ENCODE data around the gene TNNC2. TPM values are rescaled to one million over a fixed set of nuclear protein-coding genes. Genes with fewer than 3 reads are reported as not detected.
"Not testable (repeated sequence)": the region's sequence is repeated elsewhere in the genome, so short reads cannot be mapped to it uniquely, and the experiment has no call there.

TNNC2 gene
- total RNA-seq, 2 experiments from 2014 or later = not detected

DNA sequence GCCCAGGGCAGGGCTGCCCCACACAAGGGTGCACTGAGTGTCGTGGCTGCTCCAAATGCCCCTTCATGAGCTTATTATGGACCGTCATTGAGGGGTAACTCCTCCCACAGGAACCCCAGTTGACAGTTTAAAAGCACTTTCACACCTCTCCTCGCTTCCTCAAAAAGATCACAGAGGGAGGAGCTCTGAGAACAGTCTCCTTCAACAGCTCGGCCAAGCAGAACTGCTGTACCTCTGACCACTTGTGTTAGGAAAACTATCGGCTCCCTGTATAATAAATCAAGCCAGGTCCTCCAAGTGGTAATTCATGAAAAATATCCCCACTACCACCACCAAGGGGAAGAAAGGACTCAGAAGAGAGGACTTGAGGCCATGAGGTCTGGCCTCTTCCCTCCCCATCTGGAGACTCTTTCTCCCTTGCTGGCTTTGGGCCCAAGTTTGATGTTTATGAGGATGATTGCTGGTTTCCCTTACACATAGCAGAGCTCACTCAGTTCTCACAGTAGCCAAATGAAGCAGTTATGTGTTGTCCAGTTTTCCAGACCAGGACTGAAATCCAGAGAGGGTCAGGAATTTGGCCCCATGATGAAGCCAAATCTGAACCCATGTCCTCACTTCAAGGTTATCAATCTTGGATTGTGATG, 15.2 kb upstream of the TNNC2 start:
- peaks cover 2% of the 10 kb centered on the region for H3K36me3 Mint-ChIP-seq (ENCODE audit: low read depth)
- CTCF ChIA-PET = interaction anchor here (1.3 kb wide), 1 partner anchor 44 kb away, joined by 3 read pairs; no protein-coding TSS in a partner anchor
- no peak overlapping the region for H3K4me3 Mint-ChIP-seq
- H3K4me1 Mint-ChIP-seq (ENCODE audit: low read depth) = no peaks in the 10 kb centered on the region
- no peaks in the 10 kb centered on the region for H3K27me3 Mint-ChIP-seq (ENCODE audit: low read depth)
- intact Hi-C loops (cut with micrococcal nuclease) = no loop called here
- no peaks in the 10 kb centered on the region for H3K9me3 Mint-ChIP-seq
- DNase-seq = no peak
- no peak overlapping the region for H3K27ac Mint-ChIP-seq

DNA sequence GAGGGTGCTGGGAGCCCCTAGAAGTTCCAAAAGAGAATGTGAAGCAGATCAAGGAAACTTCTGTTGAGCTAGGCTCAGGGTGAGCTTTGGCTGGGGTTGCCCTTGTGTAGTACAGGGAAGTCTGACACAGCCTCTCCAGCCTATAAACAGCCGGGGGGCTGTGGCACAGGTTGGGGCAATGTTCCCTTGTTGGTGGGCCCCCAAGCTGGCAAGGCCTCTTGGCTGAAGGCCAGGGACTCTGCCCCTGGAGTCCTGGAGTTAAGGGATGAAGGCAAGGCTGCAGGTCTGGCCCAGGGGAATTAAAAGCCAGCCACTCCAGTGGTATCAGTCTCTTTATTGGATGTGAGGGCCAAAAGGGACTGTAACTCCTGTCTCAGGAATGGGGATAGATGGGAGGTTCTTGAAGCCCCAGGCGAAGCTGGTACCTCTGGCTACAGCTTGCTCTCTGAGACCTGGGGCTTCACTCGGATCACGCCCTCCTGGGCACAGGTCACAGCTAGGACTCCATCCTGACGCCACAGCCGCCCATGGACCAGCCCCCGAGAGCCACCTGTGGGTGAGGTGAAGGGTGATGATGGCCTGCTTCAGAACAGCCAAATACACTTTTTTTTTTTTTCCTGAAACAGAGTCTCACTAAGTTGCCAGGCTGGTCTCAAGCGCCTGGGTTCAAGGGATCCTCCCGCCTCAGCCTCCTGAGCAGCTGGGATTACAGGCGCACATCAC, 14.5 kb upstream of the TNNC2 start:
- Mint-ChIP-seq H3K4me3 (no peak overlapping the region), H3K36me3 (ENCODE audit: low read depth) (peaks cover 2% of the 10 kb centered on the region), H3K4me1 (ENCODE audit: low read depth) (no peaks in the 10 kb centered on the region), H3K27me3 (ENCODE audit: low read depth) (no peaks in the 10 kb centered on the region), H3K9me3 (no peaks in the 10 kb centered on the region), H3K27ac (no peak overlapping the region)
- no peak for DNase-seq
- CTCF ChIA-PET = interaction anchor here (1.3 kb wide), 1 partner anchor 43 kb away, joined by 3 read pairs; no protein-coding TSS in a partner anchor
- intact Hi-C loops (cut with micrococcal nuclease) = no loop called here

DNA sequence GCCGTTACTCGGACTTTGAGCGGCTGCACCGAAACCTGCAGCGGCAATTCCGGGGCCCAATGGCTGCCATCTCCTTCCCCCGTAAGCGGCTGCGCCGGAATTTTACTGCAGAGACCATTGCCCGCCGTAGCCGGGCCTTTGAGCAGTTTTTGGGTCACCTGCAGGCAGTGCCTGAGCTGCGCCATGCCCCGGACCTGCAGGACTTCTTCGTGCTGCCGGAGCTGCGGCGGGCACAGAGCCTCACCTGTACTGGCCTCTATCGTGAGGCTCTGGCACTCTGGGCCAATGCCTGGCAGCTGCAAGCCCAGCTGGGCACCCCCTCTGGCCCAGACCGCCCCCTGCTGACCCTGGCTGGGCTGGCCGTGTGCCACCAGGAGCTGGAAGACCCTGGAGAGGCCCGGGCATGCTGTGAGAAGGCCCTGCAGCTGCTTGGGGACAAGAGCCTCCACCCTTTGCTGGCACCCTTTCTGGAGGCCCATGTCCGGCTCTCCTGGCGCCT, 13.6 kb upstream of the TNNC2 start:
- H3K27ac Mint-ChIP-seq = no peak overlapping the region
- no peak overlapping the region for H3K4me3 Mint-ChIP-seq
- no peak for DNase-seq
- H3K36me3 Mint-ChIP-seq (ENCODE audit: low read depth) = no peaks in the 10 kb centered on the region
- intact Hi-C loops (cut with micrococcal nuclease) = no loop called here
- H3K27me3 Mint-ChIP-seq (ENCODE audit: low read depth) = no peaks in the 10 kb centered on the region
- H3K4me1 Mint-ChIP-seq (ENCODE audit: low read depth) = no peaks in the 10 kb centered on the region
- CTCF ChIA-PET = no interaction called here
- no peaks in the 10 kb centered on the region for H3K9me3 Mint-ChIP-seq

DNA sequence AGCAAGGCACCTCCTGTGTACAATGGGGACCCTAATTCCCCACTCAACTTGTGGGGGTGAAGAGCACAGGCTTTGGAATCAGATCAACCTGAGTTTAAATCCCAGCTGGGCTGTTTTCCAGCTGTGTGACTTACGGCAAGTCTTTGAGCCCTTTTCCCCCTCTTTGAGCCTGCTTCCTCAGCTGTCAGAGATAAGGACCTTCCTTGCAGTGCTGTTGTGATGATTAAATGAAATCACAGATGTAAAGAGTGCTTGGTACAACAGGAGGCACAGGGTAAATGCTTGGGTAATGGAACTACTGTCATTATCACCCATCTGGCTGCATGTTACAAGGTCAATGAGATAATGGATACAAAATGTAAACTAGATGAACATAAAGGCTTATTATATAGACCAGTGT, 9.7 kb upstream of the TNNC2 start:
- CTCF ChIA-PET = interaction anchor here (0.9 kb wide), 1 partner anchor 133 kb away, joined by 3 read pairs; no protein-coding TSS in a partner anchor

DNA sequence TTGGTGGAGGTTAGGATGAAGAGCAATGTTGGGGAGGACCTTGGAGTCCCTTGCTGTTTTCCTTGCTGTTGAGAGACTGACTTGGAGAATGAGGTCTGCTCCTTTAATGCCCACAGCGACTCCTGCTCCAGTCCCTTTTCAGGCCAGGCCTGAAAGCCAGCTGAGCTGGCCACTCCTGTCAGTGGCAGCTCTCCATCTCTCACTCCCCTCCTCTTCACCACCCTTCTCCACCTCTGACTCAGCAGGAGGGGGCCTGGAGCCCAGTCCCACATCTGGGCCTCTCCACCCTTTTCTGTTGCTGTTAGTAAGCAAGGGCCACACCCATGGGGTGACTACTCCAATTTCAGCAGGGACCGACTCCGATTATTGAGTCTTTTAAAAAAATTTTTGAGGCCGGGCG, 8.7 kb upstream of the TNNC2 start:
- H3K4me1 Mint-ChIP-seq (ENCODE audit: low read depth) = peaks cover 11% of the 10 kb centered on the region
- CTCF ChIA-PET = interaction anchor here (0.7 kb wide), 1 partner anchor 12 kb away, joined by 3 read pairs; no protein-coding TSS in a partner anchor
- DNase-seq = no peak
- no peaks in the 10 kb centered on the region for H3K27me3 Mint-ChIP-seq (ENCODE audit: low read depth)
- intact Hi-C loops (cut with micrococcal nuclease) = no loop called here
- peak overlapping the region; percentile 53 for H3K27ac Mint-ChIP-seq
- H3K4me3 Mint-ChIP-seq = no peak overlapping the region
- H3K36me3 Mint-ChIP-seq (ENCODE audit: low read depth) = no peaks in the 10 kb centered on the region
- H3K9me3 Mint-ChIP-seq = no peaks in the 10 kb centered on the region

More for the DNA sequence above, 9.7 kb upstream of the TNNC2 start:
- DNase-seq = no peak
- Mint-ChIP-seq H3K36me3 (ENCODE audit: low read depth) (no peaks in the 10 kb centered on the region), H3K4me3 (no peak overlapping the region), H3K9me3 (no peaks in the 10 kb centered on the region), H3K27ac (no peak overlapping the region), H3K4me1 (ENCODE audit: low read depth) (peaks cover 11% of the 10 kb centered on the region), H3K27me3 (ENCODE audit: low read depth) (no peaks in the 10 kb centered on the region)
- intact Hi-C loops (cut with micrococcal nuclease) = no loop called here

DNA sequence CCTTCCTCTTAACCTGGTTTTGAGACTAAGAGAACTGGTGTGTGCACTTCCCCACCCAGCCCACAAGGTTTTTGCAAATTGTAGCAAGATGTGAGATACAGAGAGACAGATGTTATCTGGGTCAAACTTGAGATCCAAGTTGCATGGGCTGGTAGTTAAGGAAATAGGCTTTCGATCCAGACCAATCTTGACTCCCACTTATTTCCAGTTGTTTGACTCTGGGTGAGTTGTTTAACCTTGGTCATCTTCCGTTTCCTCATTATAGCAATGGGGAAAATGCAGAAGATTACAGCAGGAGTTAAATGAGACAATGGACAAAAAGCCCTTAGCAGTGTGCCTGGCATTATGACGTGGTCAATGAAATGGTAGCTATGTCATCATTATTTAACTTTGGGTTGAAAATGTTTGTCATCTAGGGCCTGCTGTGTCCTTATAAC, 8.2 kb upstream of the TNNC2 start:
- Mint-ChIP-seq H3K27ac (no peak overlapping the region), H3K4me3 (peak overlapping the region; percentile 62), H3K27me3 (ENCODE audit: low read depth) (no peaks in the 10 kb centered on the region), H3K36me3 (ENCODE audit: low read depth) (no peaks in the 10 kb centered on the region), H3K4me1 (ENCODE audit: low read depth) (peaks cover 11% of the 10 kb centered on the region), H3K9me3 (no peaks in the 10 kb centered on the region)
- DNase-seq = no peak
- intact Hi-C loops (cut with micrococcal nuclease) = no loop called here
- CTCF ChIA-PET = no interaction called here

DNA sequence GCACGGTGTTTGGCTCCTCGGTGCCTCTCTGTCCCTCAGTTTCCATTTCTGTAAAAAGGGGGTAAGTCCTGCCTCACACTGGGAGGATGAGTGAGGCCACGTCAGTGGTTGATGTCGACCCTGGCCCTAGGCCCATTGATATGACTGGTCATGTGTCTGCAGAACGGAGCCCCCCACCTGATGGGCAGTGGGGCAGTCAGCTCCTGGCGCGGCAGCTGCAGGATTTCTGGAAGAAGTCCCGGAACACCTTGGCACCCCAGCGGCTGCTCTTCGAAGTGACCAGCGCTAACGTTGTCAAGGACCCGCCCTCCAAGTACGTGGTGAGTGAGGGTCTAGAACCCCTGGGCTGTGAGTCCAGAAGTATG, 7.7 kb upstream of the TNNC2 start:
- no peak for DNase-seq
- no peaks in the 10 kb centered on the region for H3K27me3 Mint-ChIP-seq (ENCODE audit: low read depth)
- no peak overlapping the region for H3K27ac Mint-ChIP-seq
- peaks cover 11% of the 10 kb centered on the region for H3K4me1 Mint-ChIP-seq (ENCODE audit: low read depth)
- no peaks in the 10 kb centered on the region for H3K36me3 Mint-ChIP-seq (ENCODE audit: low read depth)
- CTCF ChIA-PET = no interaction called here
- peak overlapping the region; percentile 62 for H3K4me3 Mint-ChIP-seq
- H3K9me3 Mint-ChIP-seq = no peaks in the 10 kb centered on the region
- intact Hi-C loops (cut with micrococcal nuclease) = loop anchor here (1.0 kb wide), 1 partner anchor 23 kb away; the partner anchor contains the start of genes ACOT8 and ZSWIM3

DNA sequence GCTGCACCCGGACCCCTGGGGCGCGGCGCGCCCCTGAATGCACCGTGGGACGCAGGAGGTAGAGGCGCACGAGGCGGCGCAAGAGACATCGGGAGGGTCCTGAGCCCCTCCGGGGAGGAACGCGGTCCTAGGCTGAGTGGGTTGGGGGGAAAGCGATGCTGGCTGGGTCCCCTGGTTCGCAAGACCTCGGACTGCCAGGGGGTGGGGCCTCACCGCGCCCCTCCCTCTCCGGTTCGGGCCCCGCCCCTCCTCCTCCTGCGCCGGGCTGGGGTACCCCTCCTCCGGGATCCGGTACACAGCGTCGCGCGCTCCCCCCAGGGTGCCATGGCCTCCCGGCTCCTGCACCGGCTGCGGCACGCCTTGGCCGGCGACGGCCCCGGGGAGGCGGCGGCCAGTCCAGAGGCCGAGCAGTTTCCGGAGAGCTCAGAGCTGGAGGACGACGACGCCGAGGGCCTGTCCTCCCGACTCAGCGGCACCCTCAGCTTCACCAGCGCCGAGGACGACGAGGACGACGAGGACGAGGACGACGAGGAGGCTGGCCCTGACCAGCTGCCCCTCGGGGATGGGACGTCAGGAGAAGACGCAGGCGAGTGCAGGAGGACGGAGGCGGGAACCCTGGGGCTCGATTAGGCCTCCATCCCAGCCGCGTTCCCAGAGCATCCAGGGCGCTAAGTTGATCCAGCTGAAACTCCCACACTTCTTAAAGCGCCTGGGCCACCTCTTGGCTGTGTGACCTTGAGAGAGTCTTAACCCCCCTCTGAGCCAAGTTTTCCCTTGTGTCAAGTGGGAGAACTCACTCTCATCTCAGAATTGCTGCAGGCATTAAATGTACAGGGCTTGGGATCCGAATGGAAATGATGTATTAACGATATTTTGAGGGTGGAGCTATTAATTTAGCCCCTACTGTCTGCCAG, 7.0 kb upstream of the TNNC2 start:
- H3K27ac Mint-ChIP-seq = no peak overlapping the region
- peak; percentile 46 for DNase-seq
- no peaks in the 10 kb centered on the region for H3K27me3 Mint-ChIP-seq (ENCODE audit: low read depth)
- peak overlapping the region; percentile 75 for H3K4me3 Mint-ChIP-seq
- peaks cover 11% of the 10 kb centered on the region for H3K4me1 Mint-ChIP-seq (ENCODE audit: low read depth)
- H3K9me3 Mint-ChIP-seq = no peaks in the 10 kb centered on the region
- no peaks in the 10 kb centered on the region for H3K36me3 Mint-ChIP-seq (ENCODE audit: low read depth)
- intact Hi-C loops (cut with micrococcal nuclease) = loop anchor here (1.0 to 2.0 kb wide), 2 partner anchors 23 to 57 kb away; partner anchors contain the start of genes ACOT8, CTSA, NEURL2 and ZSWIM3
- CTCF ChIA-PET = interaction anchor here (1.8 to 2.5 kb wide), 2 partner anchors 10 to 63 kb away, joined by 3 to 9 read pairs; no protein-coding TSS in a partner anchor

DNA sequence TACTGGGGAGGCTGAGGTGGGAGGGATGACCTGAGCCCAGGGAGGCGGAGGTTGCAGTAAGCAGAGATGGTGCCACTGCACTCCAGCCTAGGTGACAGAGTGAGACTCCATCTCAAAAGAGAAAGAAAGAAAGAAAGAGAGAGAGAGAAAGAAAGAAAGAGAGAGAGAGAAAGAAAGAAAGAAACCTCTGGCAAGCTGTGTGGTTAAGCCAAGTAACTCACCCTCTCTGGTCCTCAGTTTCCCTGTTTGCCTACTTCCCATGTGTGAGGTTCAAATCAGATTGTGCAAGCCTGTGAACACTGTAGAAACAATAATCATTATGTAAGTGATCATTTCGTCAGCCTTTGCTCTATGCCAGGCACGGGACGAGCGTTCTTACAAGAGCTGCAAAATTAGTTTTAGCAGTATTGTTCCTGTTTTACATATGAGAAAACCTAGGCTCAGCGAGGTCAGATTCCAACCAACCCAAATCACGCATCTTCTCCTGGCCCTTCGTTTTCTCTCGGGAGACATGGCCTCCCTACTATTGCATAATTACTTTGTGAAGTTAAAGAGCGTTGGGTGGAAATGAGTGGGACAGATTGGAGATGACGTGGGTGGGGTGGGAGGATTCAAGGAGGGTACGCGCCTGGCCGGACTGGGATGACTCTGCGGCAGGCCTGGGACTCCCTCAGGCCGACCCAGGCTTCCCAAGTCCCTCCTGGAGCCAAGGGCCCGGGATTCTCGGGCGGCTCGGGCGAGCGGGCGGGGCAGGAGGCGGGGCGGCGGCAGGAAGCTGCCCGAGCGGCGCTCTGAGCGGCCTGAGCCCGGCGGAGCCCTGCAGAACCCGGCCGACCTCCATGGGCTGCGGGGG, 6.1 kb upstream of the TNNC2 start, which contains the start of gene SNX21:
Gene SNX21, plus strand, starts transcription at position 770 of the 853 bp plus-strand sequence. CDS start 121 bp downstream, outside the sequence.
- no peaks in the 10 kb centered on the region for H3K36me3 Mint-ChIP-seq (ENCODE audit: low read depth)
- H3K4me3 Mint-ChIP-seq = peak within 1 kb of the TSS; percentile 75
- H3K9me3 Mint-ChIP-seq = no peaks in the 10 kb centered on the region
- peaks cover 11% of the 10 kb centered on the region for H3K4me1 Mint-ChIP-seq (ENCODE audit: low read depth)
- CTCF ChIA-PET = interaction anchor here (1.1 to 2.5 kb wide), 3 partner anchors 9 to 136 kb away, joined by 3 to 9 read pairs (median 3); no protein-coding TSS in a partner anchor
- peak; percentile 67 for DNase-seq
- intact Hi-C loops (cut with micrococcal nuclease) = loop anchor here (2.0 kb wide), 1 partner anchor 58 kb away; the partner anchor contains the start of genes CTSA and NEURL2
- H3K27ac Mint-ChIP-seq = no peak within 1 kb of the TSS
- H3K27me3 Mint-ChIP-seq (ENCODE audit: low read depth) = no peaks in the 10 kb centered on the region

DNA sequence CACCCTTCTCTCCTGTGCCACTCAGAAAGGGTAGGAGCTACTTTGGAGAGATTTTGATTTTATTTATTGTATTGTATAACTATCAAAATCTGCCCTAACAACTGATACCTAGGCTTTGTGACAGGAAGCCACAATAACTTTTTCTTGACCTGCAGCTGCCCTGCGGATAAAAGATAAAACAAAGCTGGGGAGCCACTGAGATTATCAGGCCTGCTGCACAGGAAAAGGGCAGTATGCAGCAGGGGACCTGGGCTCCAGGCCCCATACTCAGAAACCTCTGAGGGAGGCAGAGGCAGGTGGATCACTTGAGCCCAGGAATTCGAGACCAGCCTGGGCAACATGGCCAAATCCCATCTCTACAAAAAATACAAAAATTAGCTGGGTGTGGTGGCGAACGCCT, 5.5 kb upstream of the TNNC2 start:
- no peak overlapping the region for H3K27ac Mint-ChIP-seq
- H3K36me3 Mint-ChIP-seq (ENCODE audit: low read depth) = no peaks in the 10 kb centered on the region
- peaks cover 11% of the 10 kb centered on the region for H3K4me1 Mint-ChIP-seq (ENCODE audit: low read depth)
- no peaks in the 10 kb centered on the region for H3K9me3 Mint-ChIP-seq
- no peak for DNase-seq
- CTCF ChIA-PET = interaction anchor here (1.1 to 2.5 kb wide), 3 partner anchors 8 to 137 kb away, joined by 3 to 9 read pairs (median 3); no protein-coding TSS in a partner anchor
- no peaks in the 10 kb centered on the region for H3K27me3 Mint-ChIP-seq (ENCODE audit: low read depth)
- intact Hi-C loops (cut with micrococcal nuclease) = loop anchor here (2.0 kb wide), 1 partner anchor 58 kb away; the partner anchor contains the start of genes CTSA and NEURL2
- no peak overlapping the region for H3K4me3 Mint-ChIP-seq

DNA sequence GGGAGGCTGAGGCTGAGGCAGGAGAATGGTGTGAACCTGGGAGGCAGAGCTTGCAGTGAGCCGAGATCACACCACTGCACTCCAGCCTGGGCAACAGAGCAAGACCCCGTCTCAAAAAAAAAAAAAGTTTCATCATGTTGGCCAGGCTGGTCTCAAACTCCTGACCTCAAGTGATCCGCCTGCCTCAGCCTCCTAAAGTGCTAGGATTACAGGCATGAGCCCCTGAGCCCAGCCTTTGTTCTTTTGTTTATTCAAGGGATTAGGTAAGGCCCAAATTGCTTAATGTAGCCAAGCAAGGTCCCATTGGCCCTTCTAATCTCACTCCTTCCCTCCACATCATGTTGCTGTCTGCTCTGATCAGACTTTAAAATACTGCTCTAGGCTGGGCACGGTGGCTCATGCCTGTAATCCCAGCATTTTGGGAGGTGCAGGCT, 2.6 kb upstream of the TNNC2 start:
- H3K27ac Mint-ChIP-seq; H3K4me3 Mint-ChIP-seq; DNase-seq; H3K4me1 Mint-ChIP-seq (ENCODE audit: low read depth); H3K27me3 Mint-ChIP-seq (ENCODE audit: low read depth); intact Hi-C loops (cut with micrococcal nuclease); H3K36me3 Mint-ChIP-seq (ENCODE audit: low read depth); H3K9me3 Mint-ChIP-seq: not testable (repeated sequence)
- CTCF ChIA-PET = interaction anchor here (1.4 kb wide), 1 partner anchor 31 kb away, joined by 4 read pairs; no protein-coding TSS in a partner anchor

Measured in activated naive CD4-positive, alpha-beta T cell treated with anti-CD3 and anti-CD28 coated beads for 36 hours (primary cell).